GM12878 (cell line): ENCODE results near the gene ANKRD50. TPM values are rescaled to one million over a fixed set of nuclear protein-coding genes. Genes with fewer than 3 reads are reported as not detected.

Experiments
- ATAC-seq: fragments of 200-7000 bp; cut with Tn5 transposase; 3 replicates; pipeline ENCODE4 v1.9.1; 2020; ENCODE audit warnings: mild to moderate bottlenecking, moderate library complexity
- BruUV-seq: library from RNA; stranded (reverse); fragments of 400-500 nt; replicated peaks from 2 replicates; lab custom pipeline; 2021; lab: Mats Ljungman, UMichigan
- CTCF ChIA-PET: fragments of 300-600 bp; sonication (Branson Sonifier 250); formaldehyde crosslinking; extraction: SDS; loops from one replicate; lab custom pipeline; 2021; ENCODE audit warnings: inconsistent platforms; lab: Yijun Ruan, JAX
- POLR2A ChIA-PET: fragments of 350-600 bp; formaldehyde crosslinking; extraction: SDS; loops from one replicate; lab custom pipeline; 2021; ENCODE audit warnings: inconsistent platforms; lab: Charles Lee
- RAD21 ChIA-PET: fragments of 300-600 bp; sonication (Branson Sonifier 250); formaldehyde crosslinking; loops from one replicate; lab custom pipeline; 2023; ENCODE audit warnings: antibody characterized with exemption; ENCODE audit not compliant: unreplicated experiment; lab: Charles Lee
- SMC1A ChIA-PET: fragments of 300-600 bp; sonication (Branson Sonifier 250); formaldehyde crosslinking; loops from one replicate; lab custom pipeline; 2023; ENCODE audit not compliant: unreplicated experiment, uncharacterized antibody; lab: Charles Lee
- DNase-seq: peaks from one replicate; pipeline ENCODE4 v3.0.0-alpha.2; 2011; ENCODE audit warnings: low read depth, low spot score
- FAIRE-seq: peaks from 3 replicates; lab custom pipeline; 2011; peaks lifted over from hg19 to GRCh38; lab: Jason Lieb, UNC
- H2AFZ ChIP-seq: 2 replicates; pipeline ENCODE4 v1.6.0; 2011; ENCODE audit warnings: low read depth, low read length, control low read depth; ENCODE audit not compliant: control insufficient read depth
- H3K27ac ChIP-seq: 2 replicates; pipeline ENCODE4 v1.5.1; 2011; ENCODE audit warnings: control low read depth; ENCODE audit not compliant: control insufficient read depth, insufficient read depth
- H3K27me3 ChIP-seq, 2 experiments: replicated peaks in 1 of 2; 2 replicates each; pipeline versions ENCODE4 v1.6.0 to v1.6.1; 2011; ENCODE audit warnings: low read length in 1 of 2; ENCODE audit not compliant: control insufficient read depth in 2 of 2, insufficient read depth in 2 of 2
- H3K36me3 ChIP-seq, 2 experiments: 2 replicates each; pipeline ENCODE4 v1.5.1; 2011; ENCODE audit warnings: low read length in 1 of 2; ENCODE audit not compliant: control insufficient read depth in 2 of 2, insufficient read depth in 2 of 2
- H3K4me1 ChIP-seq: 2 replicates; pipeline ENCODE4 v1.6.1; 2011; ENCODE audit warnings: mild to moderate bottlenecking, low read length, moderate library complexity, mixed read lengths; ENCODE audit not compliant: control insufficient read depth, insufficient read depth
- H3K4me2 ChIP-seq: 2 replicates; pipeline ENCODE4 v1.6.0; 2011; ENCODE audit warnings: control low read depth; ENCODE audit not compliant: control insufficient read depth, insufficient read depth
- H3K4me3 ChIP-seq: fragments of 200-600 bp; sonication (generic); 2 replicates; pipeline ENCODE4 v1.5.1; 2016
- H3K79me2 ChIP-seq: 2 replicates; pipeline ENCODE4 v1.6.0; 2011; ENCODE audit warnings: low read length; ENCODE audit not compliant: control insufficient read depth, insufficient read depth
- H3K9ac ChIP-seq: 2 replicates; pipeline ENCODE4 v1.8.0; 2011; ENCODE audit warnings: low read length, control low read depth, mixed read lengths; ENCODE audit not compliant: control insufficient read depth, insufficient read depth
- H3K9me3 ChIP-seq: replicated peaks from 3 replicates; pipeline ENCODE4 v1.5.1; 2011; ENCODE audit warnings: mild to moderate bottlenecking, low read length; ENCODE audit not compliant: control insufficient read depth, insufficient read depth
- H4K20me1 ChIP-seq: 2 replicates; pipeline ENCODE4 v1.6.0; 2011; ENCODE audit not compliant: control insufficient read depth, insufficient read depth
- ASH2L ChIP-seq: fragments of 300-600, 200-600 bp; sonication (generic); IDR thresholded peaks from 2 replicates; pipeline ENCODE4 v1.6.1; 2017; ENCODE audit warnings: low read depth, mild to moderate bottlenecking, borderline replicate concordance
- ATF7 ChIP-seq: fragments of 450-650 bp; IDR thresholded peaks from 2 replicates; pipeline ENCODE4 v1.6.1; 2016; ENCODE audit warnings: low read depth, mild to moderate bottlenecking
- BRCA1 ChIP-seq: IDR thresholded peaks from 2 replicates; pipeline ENCODE4 v1.6.1; 2011; ENCODE audit warnings: low read depth, low read length, improper control_type of control experiment
- EGR1 ChIP-seq, 2 experiments: IDR thresholded peaks; 1 replicate in 1 of 2; 2 replicates in 1 of 2; pipeline ENCODE4 v1.6.1; 2011 to 2012; ENCODE audit warnings: low read depth in 2 of 2, low read length in 2 of 2, borderline replicate concordance in 1 of 2, mild to moderate bottlenecking in 1 of 2, moderate library complexity in 1 of 2
- ESRRA ChIP-seq: IDR thresholded peaks from 2 replicates; pipeline ENCODE4 v1.6.1; 2012; ENCODE audit warnings: mild to moderate bottlenecking, low read length, improper control_type of control experiment
- GATAD2B ChIP-seq: fragments of 450-650 bp; conservative IDR thresholded peaks from 2 replicates; pipeline ENCODE4 v1.6.1; 2017; ENCODE audit warnings: low read depth, mild to moderate bottlenecking, moderate library complexity
- IRF3 ChIP-seq: fragments of 450-650 bp; IDR thresholded peaks from 2 replicates; pipeline ENCODE4 v1.6.1; 2014; ENCODE audit warnings: mild to moderate bottlenecking
- KLF5 ChIP-seq: fragments of 450-650 bp; IDR thresholded peaks from 2 replicates; pipeline ENCODE4 v1.6.1; 2014; ENCODE audit warnings: mild to moderate bottlenecking; ENCODE audit not compliant: partially characterized antibody
- MEF2A ChIP-seq: IDR thresholded peaks from 2 replicates; pipeline ENCODE4 v1.6.1; 2011; ENCODE audit warnings: low read depth, mild to moderate bottlenecking, low read length, moderate library complexity; ENCODE audit not compliant: insufficient read depth
- NR2F1 ChIP-seq: fragments of 450-650 bp; conservative IDR thresholded peaks from 2 replicates; pipeline ENCODE4 v1.6.1; 2017; ENCODE audit warnings: mild to moderate bottlenecking
- PAX8 ChIP-seq: fragments of 450-650 bp; IDR thresholded peaks from 2 replicates; pipeline ENCODE4 v1.6.1; 2017; ENCODE audit warnings: mild to moderate bottlenecking, moderate library complexity
- POLR2A ChIP-seq: IDR thresholded peaks from 2 replicates; pipeline ENCODE4 v1.6.1; 2011; ENCODE audit warnings: low read depth, mild to moderate bottlenecking, low read length
- ZNF207 ChIP-seq: fragments of 450-650 bp; IDR thresholded peaks from 2 replicates; pipeline ENCODE4 v1.6.1; 2014; ENCODE audit warnings: antibody characterized with exemption, mild to moderate bottlenecking, borderline replicate concordance
- ZNF24 ChIP-seq: fragments of 450-650 bp; IDR thresholded peaks from 2 replicates; pipeline ENCODE4 v1.6.1; 2017; ENCODE audit warnings: antibody characterized with exemption, mild to moderate bottlenecking
- WGBS: methylation state at CpG from one replicate; pipeline ENCODE4 v1.1.6; 2016; ENCODE audit warnings: low lambda C conversion rate; ENCODE audit not compliant: insufficient replicate concordance, insufficient coverage; ENCODE audit errors: missing lambda C conversion rate; 5-methylcytosine and 5-hydroxymethylcytosine counted together
- in situ Hi-C: fragments of 300-500 bp; cut with MboI; formaldehyde crosslinking; loops from 9 replicates; pipeline ENCODE4 v1.14.3; 2018; ENCODE audit warnings: mixed read lengths
- intact Hi-C: fragments of 100-400 bp; cut with micrococcal nuclease; formaldehyde crosslinking; loops from one replicate; pipeline ENCODE4 v1.14.2; 2022; ENCODE audit not compliant: unreplicated experiment
- polyA plus RNA-seq, 11 experiments: library from polyadenylated mRNA; depleted of rRNA in 4 of 11; unstranded in 6 of 11; stranded (reverse) in 5 of 11; fragments of >200 nt; fragmentation: Nextera tagmentation in 4 of 11; fragmentation: Illumina TruSeq in 1 of 11; extraction: Ambion mirVana in 4 of 11; extraction: Trizol in 1 of 11; gene quantifications; 1 replicate in 1 of 11; 2 replicates in 10 of 11; pipeline versions ENCODE4 v1.2.1 to v1.2.3, GENCODE V29; 2011 to 2016; ENCODE audit warnings: inconsistent platforms in 2 of 11, missing spikeins in 2 of 11, low read depth in 1 of 11
- total RNA-seq, 4 experiments: library from RNA; depleted of rRNA in 3 of 4; stranded (reverse); fragments of >200 nt in 3 of 4; fragmentation: Illumina TruSeq in 1 of 4; extraction: Trizol in 1 of 4; gene quantifications; 2 replicates each; pipeline versions ENCODE4 v1.2.1 to v1.2.3, GENCODE V29; 2013 to 2021
- TF ChIP-seq, protein P1 (sequence below): fragments of 450-650 bp; IDR thresholded peaks from 2 replicates; pipeline ENCODE4 v1.6.1; 2017; ENCODE audit warnings: mild to moderate bottlenecking, moderate library complexity
- TF ChIP-seq, protein P2 (sequence below): fragments of 450-650 bp; IDR thresholded peaks from 2 replicates; pipeline ENCODE4 v1.6.1; 2016; ENCODE audit warnings: mild to moderate bottlenecking, moderate library complexity, borderline replicate concordance

Gene ANKRD50
- total and polyA plus RNA-seq, 10 of the 15 experiments (the other 5 are each of a cell fraction or from before 2014, with no cell fraction given): under 0.01 to 0.10 (median 0.03) TPM; not detected in 1

DNA sequence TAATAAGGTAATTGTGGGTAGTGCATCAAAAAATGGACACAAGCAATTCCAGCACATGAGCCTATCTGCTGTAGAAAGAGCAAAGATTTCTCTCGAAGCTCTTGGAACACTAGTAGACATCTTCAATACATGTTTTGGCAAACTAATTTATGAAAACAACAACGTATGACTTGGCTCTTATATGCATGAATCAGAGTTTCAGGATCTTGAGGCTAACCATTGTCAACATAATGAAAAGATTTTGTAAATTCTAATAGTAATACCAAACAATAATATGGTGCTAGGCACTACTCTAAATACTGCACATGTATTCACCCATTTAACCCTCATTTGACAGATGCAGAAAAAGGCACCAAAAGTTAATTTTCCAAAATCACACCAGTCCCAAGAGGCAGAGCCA is 25.1 kb upstream of the ANKRD50 start (continued):
- TF ChIP-seq BRCA1: no peak
- TF ChIP-seq KLF5: no peak
- TF ChIP-seq, protein P1, sequence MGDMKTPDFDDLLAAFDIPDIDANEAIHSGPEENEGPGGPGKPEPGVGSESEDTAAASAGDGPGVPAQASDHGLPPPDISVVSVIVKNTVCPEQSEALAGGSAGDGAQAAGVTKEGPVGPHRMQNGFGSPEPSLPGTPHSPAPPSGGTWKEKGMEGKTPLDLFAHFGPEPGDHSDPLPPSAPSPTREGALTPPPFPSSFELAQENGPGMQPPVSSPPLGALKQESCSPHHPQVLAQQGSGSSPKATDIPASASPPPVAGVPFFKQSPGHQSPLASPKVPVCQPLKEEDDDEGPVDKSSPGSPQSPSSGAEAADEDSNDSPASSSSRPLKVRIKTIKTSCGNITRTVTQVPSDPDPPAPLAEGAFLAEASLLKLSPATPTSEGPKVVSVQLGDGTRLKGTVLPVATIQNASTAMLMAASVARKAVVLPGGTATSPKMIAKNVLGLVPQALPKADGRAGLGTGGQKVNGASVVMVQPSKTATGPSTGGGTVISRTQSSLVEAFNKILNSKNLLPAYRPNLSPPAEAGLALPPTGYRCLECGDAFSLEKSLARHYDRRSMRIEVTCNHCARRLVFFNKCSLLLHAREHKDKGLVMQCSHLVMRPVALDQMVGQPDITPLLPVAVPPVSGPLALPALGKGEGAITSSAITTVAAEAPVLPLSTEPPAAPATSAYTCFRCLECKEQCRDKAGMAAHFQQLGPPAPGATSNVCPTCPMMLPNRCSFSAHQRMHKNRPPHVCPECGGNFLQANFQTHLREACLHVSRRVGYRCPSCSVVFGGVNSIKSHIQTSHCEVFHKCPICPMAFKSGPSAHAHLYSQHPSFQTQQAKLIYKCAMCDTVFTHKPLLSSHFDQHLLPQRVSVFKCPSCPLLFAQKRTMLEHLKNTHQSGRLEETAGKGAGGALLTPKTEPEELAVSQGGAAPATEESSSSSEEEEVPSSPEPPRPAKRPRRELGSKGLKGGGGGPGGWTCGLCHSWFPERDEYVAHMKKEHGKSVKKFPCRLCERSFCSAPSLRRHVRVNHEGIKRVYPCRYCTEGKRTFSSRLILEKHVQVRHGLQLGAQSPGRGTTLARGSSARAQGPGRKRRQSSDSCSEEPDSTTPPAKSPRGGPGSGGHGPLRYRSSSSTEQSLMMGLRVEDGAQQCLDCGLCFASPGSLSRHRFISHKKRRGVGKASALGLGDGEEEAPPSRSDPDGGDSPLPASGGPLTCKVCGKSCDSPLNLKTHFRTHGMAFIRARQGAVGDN: no peak
- TF ChIP-seq IRF3: no peak
- TF ChIP-seq NR2F1: no peak

- no peaks in the 10 kb centered on the region for H3K27me3 ChIP-seq
- FAIRE-seq (no peak), ATAC-seq (no peak), DNase-seq (no peak)
- ChIA-PET SMC1A (no interaction called here), POLR2A (no interaction called here), RAD21 (no interaction called here), CTCF (no interaction called here)
- intact Hi-C loops: no loop called here
- no peak overlapping the region for H3K4me3 ChIP-seq
- H3K79me2 ChIP-seq: no peaks in the 10 kb centered on the region
- no peaks in the 10 kb centered on the region for H3K9me3 ChIP-seq
- TF ChIP-seq ZNF207: no peak
- TF ChIP-seq ATF7: no peak
- TF ChIP-seq MEF2A: no peak
- TF ChIP-seq ESRRA: no peak
- no peak for TF ChIP-seq POLR2A
- TF ChIP-seq GATAD2B: no peak
- TF ChIP-seq, protein P2, sequence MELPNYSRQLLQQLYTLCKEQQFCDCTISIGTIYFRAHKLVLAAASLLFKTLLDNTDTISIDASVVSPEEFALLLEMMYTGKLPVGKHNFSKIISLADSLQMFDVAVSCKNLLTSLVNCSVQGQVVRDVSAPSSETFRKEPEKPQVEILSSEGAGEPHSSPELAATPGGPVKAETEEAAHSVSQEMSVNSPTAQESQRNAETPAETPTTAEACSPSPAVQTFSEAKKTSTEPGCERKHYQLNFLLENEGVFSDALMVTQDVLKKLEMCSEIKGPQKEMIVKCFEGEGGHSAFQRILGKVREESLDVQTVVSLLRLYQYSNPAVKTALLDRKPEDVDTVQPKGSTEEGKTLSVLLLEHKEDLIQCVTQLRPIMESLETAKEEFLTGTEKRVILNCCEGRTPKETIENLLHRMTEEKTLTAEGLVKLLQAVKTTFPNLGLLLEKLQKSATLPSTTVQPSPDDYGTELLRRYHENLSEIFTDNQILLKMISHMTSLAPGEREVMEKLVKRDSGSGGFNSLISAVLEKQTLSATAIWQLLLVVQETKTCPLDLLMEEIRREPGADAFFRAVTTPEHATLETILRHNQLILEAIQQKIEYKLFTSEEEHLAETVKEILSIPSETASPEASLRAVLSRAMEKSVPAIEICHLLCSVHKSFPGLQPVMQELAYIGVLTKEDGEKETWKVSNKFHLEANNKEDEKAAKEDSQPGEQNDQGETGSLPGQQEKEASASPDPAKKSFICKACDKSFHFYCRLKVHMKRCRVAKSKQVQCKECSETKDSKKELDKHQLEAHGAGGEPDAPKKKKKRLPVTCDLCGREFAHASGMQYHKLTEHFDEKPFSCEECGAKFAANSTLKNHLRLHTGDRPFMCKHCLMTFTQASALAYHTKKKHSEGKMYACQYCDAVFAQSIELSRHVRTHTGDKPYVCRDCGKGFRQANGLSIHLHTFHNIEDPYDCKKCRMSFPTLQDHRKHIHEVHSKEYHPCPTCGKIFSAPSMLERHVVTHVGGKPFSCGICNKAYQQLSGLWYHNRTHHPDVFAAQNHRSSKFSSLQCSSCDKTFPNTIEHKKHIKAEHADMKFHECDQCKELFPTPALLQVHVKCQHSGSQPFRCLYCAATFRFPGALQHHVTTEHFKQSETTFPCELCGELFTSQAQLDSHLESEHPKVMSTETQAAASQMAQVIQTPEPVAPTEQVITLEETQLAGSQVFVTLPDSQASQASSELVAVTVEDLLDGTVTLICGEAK: no peak
- no peak for TF ChIP-seq EGR1 (IDR thresholded peaks at IDR 0.05; ENCODE audit: borderline replicate concordance in 1 of 2, low read depth in 2 of 2, low read length in 2 of 2)
- TF ChIP-seq PAX8: no peak
- TF ChIP-seq ASH2L: no peak
- TF ChIP-seq ZNF24: no peak
- in situ Hi-C loops: no loop called here
- no peaks in the 10 kb centered on the region for H3K4me1 ChIP-seq
- H3K27ac ChIP-seq: no peak overlapping the region
- no TSS peak for BruUV-seq
- no peak overlapping the region for H2AFZ ChIP-seq
- no peaks in the 10 kb centered on the region for H4K20me1 ChIP-seq
- H3K36me3 ChIP-seq: no peaks in the 10 kb centered on the region
- 7% methylated on average over 1 of the region's 1 CpG for WGBS
- no peak overlapping the region for H3K9ac ChIP-seq
- no peak overlapping the region for H3K4me2 ChIP-seq
These were observed 24.0 kb upstream of the ANKRD50 start for GRCh38 chr4:124736526-124736925.
